NCI-H2107 treated with DMSO at 0.1 percent for 48 hours (cell line): ENCODE results near the gene NR4A2.
A peak's percentile ranks its signal among the peaks of the same experiment; 100 is the strongest.

Experiments
- DNase-seq: peaks from one replicate; lab custom pipeline; 2025; ENCODE audit not compliant: unreplicated experiment; lab: John Stamatoyannopoulos, UW

The NR4A2 gene

GRCh38 chr2:156340804-156341451 is 8.4 kb upstream of the NR4A2 start:
- DNase-seq, result no peak

GRCh38 chr2:156340377-156340776 is 7.9 kb upstream of the NR4A2 start:
- DNase-seq, result no peak

- DNase-seq, result no peak
Observed at GRCh38 chr2:156339865-156340264, 7.3 kb upstream of the NR4A2 start.

- DNase-seq, result peak; percentile 16
Observed at GRCh38 chr2:156339110-156339847, 6.8 kb upstream of the NR4A2 start.

- no peak for DNase-seq
Observed at GRCh38 chr2:156338578-156338977, 6.1 kb upstream of the NR4A2 start.

GRCh38 chr2:156334496-156335478 is 2.3 kb upstream of the NR4A2 start:
- no peak for DNase-seq

GRCh38 chr2:156333951-156334495 is 1.5 kb upstream of the NR4A2 start:
- DNase-seq, result no peak

GRCh38 chr2:156333274-156333950 is 891 bp upstream of the NR4A2 start:
- no peak for DNase-seq

GRCh38 chr2:156332284-156332533 is 312 bp downstream of the NR4A2 start:
- no peak for DNase-seq

GRCh38 chr2:156331572-156332283 is 793 bp downstream of the NR4A2 start:
- DNase-seq, result peak; percentile 38

- DNase-seq, result no peak
Observed at GRCh38 chr2:156329927-156330726, 2.4 kb downstream of the NR4A2 start.

GRCh38 chr2:156329031-156329926 is 3.2 kb downstream of the NR4A2 start:
- DNase-seq, result no peak

- DNase-seq, result no peak
Observed at GRCh38 chr2:156327835-156328695, 4.5 kb downstream of the NR4A2 start.

GRCh38 chr2:156326526-156327095 is 5.9 kb downstream of the NR4A2 start:
- DNase-seq, result no peak

GRCh38 chr2:156325688-156326525 is 6.6 kb downstream of the NR4A2 start:
- DNase-seq, result no peak

- no peak for DNase-seq
Observed at GRCh38 chr2:156323754-156324153, 8.8 kb downstream of the NR4A2 start.
